Osteocyte (in vitro differentiated cells): Measurements from ENCODE around the gene CHKB. TPM values are rescaled to one million over a fixed set of nuclear protein-coding genes. Genes with fewer than 3 reads are reported as not detected.

Experiments used
- DNase-seq: peaks from one replicate; pipeline ENCODE4 v3.0.0; 2021; ENCODE audit warnings: mixed read lengths; ENCODE audit not compliant: unreplicated experiment; ENCODE audit errors: extremely low spot score
- H3K27ac Mint-ChIP-seq: one replicate; pipeline ENCODE4 v1.8.0; 2021; ENCODE audit warnings: mild to moderate bottlenecking, mixed read lengths; ENCODE audit not compliant: unreplicated experiment
- H3K27me3 Mint-ChIP-seq: one replicate; pipeline ENCODE4 v1.8.0; 2021; ENCODE audit warnings: mixed read lengths; ENCODE audit not compliant: unreplicated experiment
- H3K36me3 Mint-ChIP-seq: one replicate; pipeline ENCODE4 v1.8.0; 2021; ENCODE audit warnings: mixed read lengths; ENCODE audit not compliant: unreplicated experiment
- H3K4me1 Mint-ChIP-seq: one replicate; pipeline ENCODE4 v1.8.0; 2021; ENCODE audit warnings: mixed read lengths; ENCODE audit not compliant: unreplicated experiment
- H3K4me3 Mint-ChIP-seq: one replicate; pipeline ENCODE4 v1.8.0; 2021; ENCODE audit warnings: mild to moderate bottlenecking, moderate library complexity, mixed read lengths; ENCODE audit not compliant: unreplicated experiment
- H3K9me3 Mint-ChIP-seq: one replicate; pipeline ENCODE4 v1.8.0; 2021; ENCODE audit warnings: mixed read lengths; ENCODE audit not compliant: unreplicated experiment
- CTCF ChIP-seq: fragments of 200-600 bp; sonication (generic); IDR thresholded peaks from 2 replicates; pipeline ENCODE4 v1.5.0; 2021; ENCODE audit warnings: antibody characterized with exemption, mild to moderate bottlenecking, moderate library complexity
- total RNA-seq: library from RNA; stranded (reverse); gene quantifications from 2 replicates; pipeline ENCODE4 v1.2.1, GENCODE V29; 2021

CHKB gene
- total RNA-seq, 1 donor from 2014 or later, result 79.9 TPM

DNA sequence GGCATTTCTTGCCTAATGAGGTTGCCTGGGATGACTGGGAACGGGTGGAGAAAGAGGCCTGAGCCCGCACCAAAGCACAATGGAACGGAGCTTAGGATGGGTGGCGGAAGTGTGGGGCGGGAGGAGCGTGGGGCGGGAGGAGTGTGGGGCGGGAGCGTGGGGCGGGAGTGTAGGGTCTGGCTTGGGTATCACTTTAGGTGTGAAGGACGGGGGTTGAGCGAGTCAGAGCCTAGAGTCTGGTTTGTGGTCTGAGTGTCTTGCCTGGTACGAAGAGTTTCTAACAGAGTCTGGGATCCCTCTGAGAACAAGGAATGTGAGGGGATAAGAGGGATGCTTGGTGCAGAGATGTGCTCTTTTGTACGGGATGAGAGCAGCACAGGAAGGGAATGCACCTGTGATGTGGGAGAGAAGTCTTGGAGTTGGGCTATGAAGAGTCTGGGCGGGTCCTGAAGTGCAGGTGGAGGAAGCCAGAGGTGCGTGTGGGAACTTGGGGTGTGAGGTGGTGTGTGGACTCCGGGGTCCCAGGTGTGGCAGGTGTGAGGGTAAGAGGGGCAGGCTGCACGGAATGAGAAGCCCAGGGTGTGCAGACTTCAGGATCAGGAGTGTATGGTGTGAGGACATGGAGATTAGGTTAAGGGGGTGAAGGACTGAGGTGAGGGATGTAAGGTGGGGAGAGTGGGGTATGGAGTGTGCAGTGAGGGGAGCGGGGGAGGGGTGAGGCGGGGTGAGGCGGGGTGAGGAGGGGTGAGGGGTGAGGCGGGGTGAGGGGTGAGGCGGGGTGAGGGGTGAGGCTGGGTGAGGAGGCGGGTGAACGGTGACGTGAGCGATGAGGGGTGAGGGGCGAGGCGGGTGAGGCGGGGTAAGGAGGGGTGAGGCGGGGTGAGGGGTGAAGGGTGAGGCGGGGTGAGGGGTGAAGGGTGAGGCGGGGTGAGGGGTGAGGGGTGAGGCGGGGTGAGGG, 21.0 kb downstream of the CHKB start:
- Mint-ChIP-seq H3K27me3 (peaks cover 37% of the 10 kb centered on the region), H3K27ac (peak overlapping the region; percentile 45), H3K4me1 (peaks cover 17% of the 10 kb centered on the region), H3K36me3 (no peaks in the 10 kb centered on the region), H3K4me3 (peak overlapping the region; percentile 48), H3K9me3 (no peaks in the 10 kb centered on the region)
- no peak for DNase-seq
- TF ChIP-seq CTCF, result no peak

- no peak overlapping the region for H3K27ac Mint-ChIP-seq
- peaks cover 17% of the 10 kb centered on the region for H3K4me1 Mint-ChIP-seq
- no peaks in the 10 kb centered on the region for H3K36me3 Mint-ChIP-seq
- TF ChIP-seq CTCF, result no peak
- H3K9me3 Mint-ChIP-seq, result no peaks in the 10 kb centered on the region
- no peak for DNase-seq
- H3K4me3 Mint-ChIP-seq, result no peak overlapping the region
- peaks cover 51% of the 10 kb centered on the region for H3K27me3 Mint-ChIP-seq
These were observed 22.6 kb downstream of the CHKB start for GRCh38 chr22:50560034-50560433.

- Mint-ChIP-seq H3K4me3 (no peak overlapping the region), H3K9me3 (no peaks in the 10 kb centered on the region), H3K4me1 (peaks cover 5% of the 10 kb centered on the region), H3K27me3 (peaks cover 53% of the 10 kb centered on the region), H3K36me3 (no peaks in the 10 kb centered on the region), H3K27ac (no peak overlapping the region)
- no peak for DNase-seq
- TF ChIP-seq CTCF, result no peak
These were observed 25.9 kb downstream of the CHKB start for GRCh38 chr22:50556703-50557102.

- no peak for DNase-seq
- Mint-ChIP-seq H3K4me1 (no peaks in the 10 kb centered on the region), H3K9me3 (no peaks in the 10 kb centered on the region), H3K4me3 (no peak overlapping the region), H3K27me3 (peaks cover 23% of the 10 kb centered on the region), H3K36me3 (no peaks in the 10 kb centered on the region), H3K27ac (no peak overlapping the region)
- no peak for TF ChIP-seq CTCF
These were observed 29.3 kb downstream of the CHKB start for GRCh38 chr22:50553310-50553709.

GRCh38 chr22:50551160-50551752, 31.4 kb downstream of the CHKB start:
- Mint-ChIP-seq H3K9me3 (no peaks in the 10 kb centered on the region), H3K4me3 (no peak overlapping the region), H3K27ac (no peak overlapping the region), H3K36me3 (no peaks in the 10 kb centered on the region), H3K27me3 (peaks cover 11% of the 10 kb centered on the region), H3K4me1 (no peaks in the 10 kb centered on the region)
- no peak for TF ChIP-seq CTCF
- DNase-seq, result no peak
